MCF 10A (cell line): ENCODE measurements around the gene WDFY4. TPM values are rescaled to one million over a fixed set of nuclear protein-coding genes. Genes with fewer than 3 reads are reported as not detected.

Experiments used
- BruUV-seq: library from RNA; stranded (reverse); fragments of 400-500 nt; replicated peaks from 2 replicates; lab custom pipeline; 2021; lab: Mats Ljungman, UMichigan
- CTCF ChIA-PET: fragments of 300-600 bp; sonication (Branson Sonifier 250); formaldehyde crosslinking; extraction: SDS; loops from one replicate; lab custom pipeline; 2021; ENCODE audit warnings: antibody characterized with exemption, inconsistent platforms; lab: Yijun Ruan, JAX
- POLR2A ChIA-PET: fragments of 300-600, 350-650 bp; sonication (Branson Sonifier 250); formaldehyde crosslinking; extraction: SDS; loops from one replicate; lab custom pipeline; 2020; ENCODE audit warnings: antibody characterized with exemption, inconsistent platforms; lab: Yijun Ruan, JAX
- DNase-seq: peaks from one replicate; pipeline ENCODE4 v3.0.0-alpha.2; 2018; ENCODE audit not compliant: unreplicated experiment
- H3K27ac Mint-ChIP-seq: one replicate; pipeline ENCODE4 v1.8.0; 2022; ENCODE audit warnings: mild to moderate bottlenecking, low read depth, mixed read lengths; ENCODE audit not compliant: unreplicated experiment
- H3K27me3 Mint-ChIP-seq: one replicate; pipeline ENCODE4 v1.8.0; 2022; ENCODE audit warnings: mixed read lengths; ENCODE audit not compliant: insufficient read depth, unreplicated experiment
- H3K36me3 Mint-ChIP-seq: one replicate; pipeline ENCODE4 v1.8.0; 2022; ENCODE audit warnings: mild to moderate bottlenecking, moderate library complexity, mixed read lengths; ENCODE audit not compliant: insufficient read depth, unreplicated experiment
- H3K4me1 Mint-ChIP-seq: one replicate; pipeline ENCODE4 v1.8.0; 2022; ENCODE audit warnings: mixed read lengths; ENCODE audit not compliant: insufficient read depth, unreplicated experiment
- H3K4me3 Mint-ChIP-seq: one replicate; pipeline ENCODE4 v1.8.0; 2022; ENCODE audit warnings: mild to moderate bottlenecking, moderate library complexity, mixed read lengths; ENCODE audit not compliant: unreplicated experiment
- H3K9me3 Mint-ChIP-seq: one replicate; pipeline ENCODE4 v1.8.0; 2022; ENCODE audit warnings: mixed read lengths; ENCODE audit not compliant: unreplicated experiment
- intact Hi-C: fragments of 100-400 bp; cut with micrococcal nuclease; formaldehyde crosslinking; loops from 2 replicates; pipeline ENCODE4 v1.14.1; 2022
- total RNA-seq: library from RNA; stranded (reverse); gene quantifications from 2 replicates; pipeline ENCODE4 v1.2.3, GENCODE V29; 2022
- TF ChIP-seq, protein P1 (sequence below): fragments of 200-600 bp; IDR thresholded peaks from one replicate; pipeline ENCODE4 v1.8.0; 2022; ENCODE audit warnings: antibody characterized with exemption, mild to moderate bottlenecking; ENCODE audit not compliant: unreplicated experiment

The WDFY4 gene
- total RNA-seq, 1 experiment from 2014 or later: not detected

DNA sequence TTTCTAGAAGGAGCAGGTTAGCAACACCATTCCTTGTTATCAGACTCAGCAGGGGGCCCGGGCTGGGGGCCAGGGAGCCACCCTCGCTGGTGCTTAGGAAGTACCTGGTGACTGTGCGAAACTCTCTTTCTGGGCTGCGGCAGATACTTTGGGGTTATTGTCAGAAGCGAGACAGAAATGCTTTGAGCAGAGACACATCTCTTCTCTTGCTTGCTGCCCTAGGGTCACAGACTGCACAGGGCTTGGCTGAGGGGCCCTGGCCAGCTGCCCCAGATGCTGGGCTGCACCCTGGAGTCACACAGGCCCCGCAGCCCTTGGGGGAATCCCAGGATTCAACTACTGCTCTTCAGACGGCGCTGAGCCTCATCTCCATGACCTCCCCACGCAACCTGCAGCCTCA is 91.9 kb downstream of the WDFY4 start:
- no TSS peak for BruUV-seq
- Mint-ChIP-seq H3K4me3 (no peak overlapping the region), H3K36me3 (no peaks in the 10 kb centered on the region), H3K27ac (no peak overlapping the region), H3K4me1 (no peaks in the 10 kb centered on the region), H3K27me3 (peaks cover 23% of the 10 kb centered on the region), H3K9me3 (no peaks in the 10 kb centered on the region)
- ChIA-PET CTCF (interaction anchor here (0.5 to 0.6 kb wide), 2 partner anchors 89 to 538 kb away, joined by 3 to 4 read pairs; no protein-coding TSS in a partner anchor), POLR2A (no interaction called here)
- TF ChIP-seq, protein P1, sequence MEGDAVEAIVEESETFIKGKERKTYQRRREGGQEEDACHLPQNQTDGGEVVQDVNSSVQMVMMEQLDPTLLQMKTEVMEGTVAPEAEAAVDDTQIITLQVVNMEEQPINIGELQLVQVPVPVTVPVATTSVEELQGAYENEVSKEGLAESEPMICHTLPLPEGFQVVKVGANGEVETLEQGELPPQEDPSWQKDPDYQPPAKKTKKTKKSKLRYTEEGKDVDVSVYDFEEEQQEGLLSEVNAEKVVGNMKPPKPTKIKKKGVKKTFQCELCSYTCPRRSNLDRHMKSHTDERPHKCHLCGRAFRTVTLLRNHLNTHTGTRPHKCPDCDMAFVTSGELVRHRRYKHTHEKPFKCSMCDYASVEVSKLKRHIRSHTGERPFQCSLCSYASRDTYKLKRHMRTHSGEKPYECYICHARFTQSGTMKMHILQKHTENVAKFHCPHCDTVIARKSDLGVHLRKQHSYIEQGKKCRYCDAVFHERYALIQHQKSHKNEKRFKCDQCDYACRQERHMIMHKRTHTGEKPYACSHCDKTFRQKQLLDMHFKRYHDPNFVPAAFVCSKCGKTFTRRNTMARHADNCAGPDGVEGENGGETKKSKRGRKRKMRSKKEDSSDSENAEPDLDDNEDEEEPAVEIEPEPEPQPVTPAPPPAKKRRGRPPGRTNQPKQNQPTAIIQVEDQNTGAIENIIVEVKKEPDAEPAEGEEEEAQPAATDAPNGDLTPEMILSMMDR: no peak
- intact Hi-C loops: no loop called here
- DNase-seq: no peak

DNA sequence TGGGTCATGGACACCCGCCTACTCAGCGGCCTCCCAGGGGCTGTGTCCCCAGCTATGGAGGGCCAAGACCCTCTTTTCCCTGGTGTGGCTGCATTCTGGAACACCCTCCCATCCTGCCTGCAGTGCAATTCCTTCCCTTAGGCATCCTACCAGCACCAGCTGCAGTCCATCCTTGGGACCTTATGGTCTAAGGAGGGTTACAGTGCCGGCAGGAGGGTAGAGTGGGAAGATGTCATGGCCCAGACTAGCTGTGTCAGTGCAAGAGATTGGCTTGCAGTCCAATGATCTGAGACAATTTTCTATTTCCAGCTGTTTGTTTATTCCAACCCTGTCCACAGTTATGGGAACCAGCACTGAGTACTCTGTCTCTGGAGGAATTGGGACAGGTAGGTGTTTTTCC is 92.4 kb downstream of the WDFY4 start:
- ChIA-PET CTCF (interaction anchor here (0.5 to 0.6 kb wide), 2 partner anchors 89 to 538 kb away, joined by 3 to 4 read pairs; no protein-coding TSS in a partner anchor), POLR2A (no interaction called here)
- Mint-ChIP-seq H3K27ac (no peak overlapping the region), H3K27me3 (peaks cover 28% of the 10 kb centered on the region), H3K36me3 (no peaks in the 10 kb centered on the region), H3K4me3 (no peak overlapping the region), H3K4me1 (no peaks in the 10 kb centered on the region), H3K9me3 (no peaks in the 10 kb centered on the region)
- BruUV-seq: no TSS peak
- TF ChIP-seq, protein P1: no peak
- DNase-seq: no peak
- intact Hi-C loops: no loop called here

DNA sequence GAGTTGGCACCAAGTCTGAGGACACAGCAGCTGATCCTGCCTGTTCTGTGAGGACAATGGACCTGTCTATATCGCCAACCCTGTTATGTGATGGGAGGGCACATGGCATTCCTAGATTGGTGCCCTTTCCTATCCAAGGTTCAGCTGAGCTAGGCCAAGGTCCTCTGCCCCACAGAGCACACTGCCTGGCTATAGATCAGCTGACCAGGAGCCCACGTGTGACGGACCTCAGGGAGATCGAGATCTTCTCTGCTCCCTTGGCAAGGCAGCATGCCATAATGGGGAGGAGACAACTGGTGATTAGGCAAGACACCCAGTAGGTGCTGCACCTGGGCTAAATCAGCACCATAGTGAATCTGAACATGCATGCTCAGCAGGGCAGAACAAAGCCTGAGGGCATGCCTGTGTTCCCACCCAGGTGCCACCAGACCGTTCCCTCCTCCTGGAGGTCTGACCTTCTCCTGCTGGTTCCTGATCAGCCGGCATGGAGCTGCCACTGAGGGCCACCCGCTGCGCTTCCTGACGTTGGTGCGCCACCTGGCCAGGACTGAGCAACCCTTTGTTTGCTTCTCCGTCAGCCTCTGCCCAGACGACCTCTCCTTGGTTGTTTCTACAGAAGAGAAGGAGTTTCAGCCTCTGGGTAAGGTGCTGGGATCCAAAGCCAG is 93.7 kb downstream of the WDFY4 start:
- Mint-ChIP-seq H3K4me3 (no peak overlapping the region), H3K4me1 (no peaks in the 10 kb centered on the region), H3K9me3 (no peaks in the 10 kb centered on the region), H3K27ac (no peak overlapping the region), H3K27me3 (peaks cover 40% of the 10 kb centered on the region), H3K36me3 (no peaks in the 10 kb centered on the region)
- POLR2A ChIA-PET: no interaction called here
- no peak for DNase-seq
- CTCF ChIA-PET: no interaction called here
- intact Hi-C loops: no loop called here
- TF ChIP-seq, protein P1: no peak
- no TSS peak for BruUV-seq

DNA sequence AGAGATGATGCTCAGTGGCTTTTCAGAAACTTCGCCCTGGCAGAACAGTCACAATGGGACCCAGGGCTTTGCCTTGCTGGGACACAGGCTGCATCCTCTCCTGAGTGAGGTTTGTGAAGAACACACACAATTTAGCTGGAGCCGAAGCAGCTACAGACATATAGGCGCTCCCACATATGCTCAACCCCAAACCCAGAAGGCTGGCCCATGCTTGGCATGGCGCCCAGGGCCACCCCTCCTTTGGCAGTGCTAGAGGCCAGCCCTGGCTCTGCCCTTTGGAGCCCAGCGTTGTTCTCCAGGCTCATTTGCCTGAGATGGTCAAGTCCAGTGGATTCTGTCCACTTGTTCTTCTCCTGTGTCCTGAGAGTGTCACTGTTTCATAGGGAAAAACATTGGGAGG is 94.4 kb downstream of the WDFY4 start:
- POLR2A ChIA-PET: no interaction called here
- intact Hi-C loops: no loop called here
- no TSS peak for BruUV-seq

More for the DNA sequence above, 94.4 kb downstream of the WDFY4 start:
- Mint-ChIP-seq H3K9me3 (no peaks in the 10 kb centered on the region), H3K27ac (no peak overlapping the region), H3K27me3 (peaks cover 40% of the 10 kb centered on the region), H3K36me3 (no peaks in the 10 kb centered on the region), H3K4me1 (no peaks in the 10 kb centered on the region), H3K4me3 (no peak overlapping the region)
- no peak for DNase-seq
- TF ChIP-seq, protein P1: no peak
- CTCF ChIA-PET: no interaction called here
